Activated CD4-positive, alpha-beta T cell treated with anti-CD3 and anti-CD28 coated beads, Interleukin-2, amount 50 U/mL, for 1 hour (primary cell): ENCODE data around the gene PPIL1.
"Not testable (repeated sequence)": the region's sequence is repeated elsewhere in the genome, so short reads cannot be mapped to it uniquely, and the experiment has no call there.

Source experiments
- DNase-seq: peaks from one replicate; pipeline ENCODE4 v3.0.0-alpha.2; 2020

PPIL1 gene

DNA sequence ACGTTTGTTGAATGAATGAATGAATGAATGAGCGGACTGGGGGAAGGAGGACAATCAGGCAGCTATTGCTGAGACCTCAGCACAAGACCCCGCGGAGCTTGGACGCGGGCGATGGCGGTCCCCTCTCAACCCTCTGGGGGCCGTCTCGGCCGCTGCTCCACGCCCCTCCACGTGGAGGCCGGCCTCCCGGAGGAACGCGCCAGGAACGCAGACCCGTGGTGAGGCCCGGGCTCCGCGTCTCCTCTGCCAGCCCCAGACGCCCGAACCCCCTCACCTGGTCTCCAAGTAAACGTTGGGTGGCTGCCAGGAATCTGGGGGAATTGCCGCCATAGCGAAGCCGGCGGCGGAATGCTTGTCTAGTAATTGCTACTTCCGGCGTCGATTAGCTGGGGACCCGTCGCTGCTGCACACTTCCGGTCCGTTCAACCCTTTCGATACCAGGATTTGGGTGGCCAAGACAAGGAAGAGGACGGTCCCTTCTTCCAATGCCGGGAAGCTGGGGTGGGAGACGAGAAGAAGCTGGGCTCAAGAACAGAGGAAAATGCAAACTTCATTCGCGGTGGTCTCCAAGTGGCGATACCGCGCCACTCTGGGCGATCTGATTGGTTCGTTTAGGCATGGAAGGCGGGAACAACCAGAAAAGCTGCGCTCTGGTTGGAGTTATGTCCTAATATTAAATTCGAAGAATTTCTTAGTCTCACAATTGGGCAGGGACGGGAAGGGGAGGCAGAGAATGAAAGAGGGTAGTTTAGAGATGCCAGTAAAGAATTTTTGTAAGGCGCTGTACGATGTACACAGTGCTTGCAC lies at the start of gene PPIL1:
Gene PPIL1 (minus strand): TSS at position 361 of the 807 bp plus-strand sequence. CDS start 31 bp downstream, at position 330.
- DNase-seq = peak; percentile 82

DNA sequence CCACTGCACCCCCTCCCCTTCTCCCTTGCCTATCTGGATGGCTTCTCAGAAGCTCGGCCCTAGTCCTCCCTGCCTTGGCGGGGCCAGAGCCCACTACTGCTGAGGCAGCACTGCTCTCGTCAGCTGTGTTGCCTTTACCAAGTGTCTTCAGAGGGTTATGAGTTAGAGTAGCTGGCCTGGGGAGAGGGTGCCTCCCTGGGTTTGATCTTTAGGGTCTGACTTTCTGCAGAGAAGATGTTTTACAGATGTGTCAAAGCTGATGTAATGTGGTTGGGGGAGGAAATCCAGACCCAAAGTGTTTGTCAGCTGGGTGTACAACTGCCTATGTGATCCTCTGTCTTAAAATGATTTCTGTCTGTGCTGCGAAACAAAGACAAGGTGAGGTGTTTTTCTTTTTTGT lies 49.5 kb upstream of the PPIL1 start:
- no peak for DNase-seq

DNA sequence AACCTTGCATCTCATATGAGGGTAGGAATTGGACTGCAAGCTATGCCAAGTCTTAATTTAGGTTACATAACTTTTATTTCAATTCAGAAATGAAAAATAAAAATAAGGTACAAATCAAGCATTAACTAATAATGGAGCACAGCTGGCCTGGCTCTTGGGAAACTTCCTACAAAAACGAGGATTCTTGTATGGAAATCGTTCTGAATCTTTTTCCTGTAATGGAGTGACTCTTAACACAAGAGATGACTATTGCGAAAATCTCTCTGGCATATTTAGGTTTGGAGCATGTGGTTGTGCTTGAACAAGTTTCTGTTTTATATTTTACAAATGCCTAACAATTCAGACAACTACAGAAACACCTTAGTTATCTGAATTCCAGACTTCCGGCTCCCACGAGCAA lies 45.9 kb upstream of the PPIL1 start:
- no peak for DNase-seq

DNA sequence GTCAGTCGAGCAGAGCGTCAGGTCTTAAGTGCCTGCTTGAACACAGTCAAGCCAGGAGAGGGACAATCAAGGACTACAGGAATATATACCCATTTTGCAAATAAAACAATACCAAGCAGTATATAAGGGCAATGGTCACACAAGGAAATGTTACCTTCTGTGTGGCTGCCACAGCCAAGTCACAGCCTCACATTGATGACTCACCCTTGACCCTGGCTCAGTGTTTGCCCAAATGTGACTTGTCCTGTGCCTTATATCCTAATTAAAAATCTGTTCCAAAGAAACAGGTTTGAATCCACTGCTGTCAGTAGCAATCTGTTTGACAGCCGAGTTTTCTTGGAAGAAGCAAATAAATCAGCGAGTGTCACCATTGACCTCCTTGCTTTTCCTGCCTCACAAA lies 45.4 kb upstream of the PPIL1 start:
- DNase-seq = no peak

DNA sequence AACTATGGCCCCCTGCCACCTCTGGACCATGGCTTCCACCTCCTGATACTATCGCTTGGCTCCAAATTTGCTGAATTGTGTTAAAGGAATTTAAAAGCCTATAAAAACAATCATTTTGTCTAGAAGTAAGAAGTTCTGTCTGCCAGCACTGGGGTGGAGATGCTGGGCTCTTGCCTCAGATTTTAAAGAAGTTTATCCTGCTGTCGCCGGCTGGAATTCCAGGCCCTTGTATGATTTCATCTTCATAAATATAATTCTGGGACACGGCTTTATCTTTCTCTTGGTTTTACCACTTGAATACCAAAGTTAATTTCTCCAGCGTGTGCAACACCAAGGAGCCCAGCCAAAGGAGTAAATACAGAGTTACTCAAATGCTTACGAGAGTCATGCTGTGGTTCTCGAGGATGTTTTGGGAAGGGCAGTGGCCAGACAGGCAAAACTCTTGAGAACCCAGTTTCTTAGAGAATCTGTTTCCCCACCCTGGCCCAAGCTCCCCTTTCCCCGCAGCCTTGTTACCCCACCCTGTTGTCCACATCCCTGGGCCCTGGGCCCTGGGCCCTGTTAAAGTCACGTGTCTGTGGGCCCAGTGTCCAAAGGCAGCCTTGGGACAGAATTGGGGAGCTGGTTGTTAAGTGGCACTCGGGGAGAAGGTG lies 43.1 kb upstream of the PPIL1 start:
- no peak for DNase-seq

DNA sequence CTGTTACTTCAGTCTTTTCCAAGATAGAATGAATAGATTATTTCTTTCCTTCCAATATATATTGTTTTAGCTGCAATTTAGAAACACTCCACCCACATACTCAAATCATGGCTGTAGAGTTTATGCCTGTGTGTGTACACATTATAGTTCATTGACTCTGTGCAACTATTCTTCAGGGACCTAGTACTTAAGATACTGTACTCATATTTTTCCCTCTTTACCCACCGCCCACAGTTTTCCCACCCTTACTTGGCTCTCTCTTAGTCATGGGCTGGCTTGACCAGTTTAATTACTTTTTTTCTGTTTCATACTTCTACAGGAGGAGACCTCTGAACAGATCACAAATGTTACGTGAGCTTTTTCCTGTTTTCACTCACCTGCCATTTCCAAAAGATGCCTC lies 41.5 kb upstream of the PPIL1 start:
- DNase-seq = no peak

DNA sequence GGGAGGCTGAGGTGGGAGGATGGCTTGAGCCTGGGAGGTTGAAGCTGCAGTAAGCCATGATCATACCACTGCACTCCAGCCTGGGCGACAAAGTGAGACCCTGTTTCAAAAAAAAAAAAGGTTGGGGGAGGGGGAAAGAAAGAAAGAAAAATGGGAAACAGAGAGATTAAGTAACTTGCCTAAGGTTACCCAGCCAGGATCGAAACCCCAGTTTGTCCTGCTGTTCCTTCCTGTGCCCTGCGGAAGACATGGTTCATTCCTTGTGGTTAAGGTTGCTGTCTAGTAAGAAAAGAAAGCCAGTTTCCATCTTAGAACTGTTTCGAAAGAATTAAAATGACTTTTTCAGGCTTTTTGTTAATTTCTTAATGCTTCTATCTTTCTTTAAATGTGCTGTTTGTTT lies 41.0 kb upstream of the PPIL1 start:
- no peak for DNase-seq

DNA sequence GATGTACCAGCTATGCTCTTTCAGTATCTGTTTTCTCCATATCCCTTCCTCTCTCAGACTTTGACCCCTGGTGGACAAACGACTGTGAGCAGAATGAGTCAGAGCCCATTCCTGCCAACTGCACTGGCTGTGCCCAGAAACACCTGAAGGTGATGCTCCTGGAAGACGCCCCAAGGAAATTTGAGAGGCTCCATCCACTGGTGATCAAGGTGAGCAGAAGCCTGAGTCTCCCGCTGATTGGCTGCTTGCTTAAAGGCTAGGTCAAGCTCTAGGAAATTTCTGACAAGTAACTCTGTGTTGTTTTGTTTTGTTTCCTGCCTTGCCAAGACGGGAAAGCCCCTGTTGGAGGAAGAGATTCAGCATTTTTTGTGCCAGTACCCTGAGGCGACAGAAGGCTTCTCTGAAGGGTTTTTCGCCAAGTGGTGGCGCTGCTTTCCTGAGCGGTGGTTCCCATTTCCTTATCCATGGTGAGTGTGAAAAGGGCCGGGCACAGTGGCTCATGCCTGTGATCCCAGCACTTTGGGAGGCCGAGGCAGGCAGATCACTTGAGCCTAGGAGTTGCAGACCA lies 39.7 kb upstream of the PPIL1 start:
- peak; percentile 24 for DNase-seq

DNA sequence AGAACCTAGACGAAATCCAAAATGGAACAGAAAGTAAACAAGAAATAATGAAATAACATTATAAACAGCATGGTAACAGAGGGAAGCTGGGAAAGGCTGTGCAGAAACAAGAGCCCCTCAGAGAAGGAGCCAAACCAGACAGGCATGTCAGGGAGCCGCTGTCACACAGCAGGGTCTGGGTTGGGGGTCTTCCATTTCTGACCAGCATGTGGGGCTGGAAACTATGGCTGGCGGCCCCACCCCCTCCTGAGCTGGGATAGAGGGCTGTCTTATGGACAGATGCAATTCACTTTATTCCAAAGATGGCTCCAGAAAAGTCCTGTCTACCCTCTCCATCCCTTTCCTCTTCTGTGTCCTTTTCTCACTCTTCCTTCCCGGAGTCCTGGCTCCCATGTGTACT lies 38.5 kb upstream of the PPIL1 start:
- no peak for DNase-seq

DNA sequence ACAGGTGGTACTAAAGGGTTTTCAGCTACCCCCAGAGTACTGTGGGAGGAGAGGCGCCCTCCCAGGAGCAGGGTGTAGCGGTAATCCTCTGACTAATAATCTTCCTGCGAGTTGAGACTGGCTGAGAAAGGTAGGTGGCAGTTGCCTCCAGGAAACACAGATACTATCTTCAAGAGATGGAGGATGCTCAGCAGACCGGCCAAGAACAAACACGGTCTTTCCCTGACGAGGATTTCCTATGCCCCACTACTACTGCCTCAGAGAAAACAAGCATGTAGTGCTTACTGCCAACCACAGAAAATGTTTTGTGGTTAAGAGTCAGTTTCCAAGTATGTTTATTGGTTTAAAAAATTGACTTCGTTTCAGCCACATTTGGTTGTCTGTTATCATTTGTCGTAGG lies 38.0 kb upstream of the PPIL1 start:
- peak; percentile 55 for DNase-seq

DNA sequence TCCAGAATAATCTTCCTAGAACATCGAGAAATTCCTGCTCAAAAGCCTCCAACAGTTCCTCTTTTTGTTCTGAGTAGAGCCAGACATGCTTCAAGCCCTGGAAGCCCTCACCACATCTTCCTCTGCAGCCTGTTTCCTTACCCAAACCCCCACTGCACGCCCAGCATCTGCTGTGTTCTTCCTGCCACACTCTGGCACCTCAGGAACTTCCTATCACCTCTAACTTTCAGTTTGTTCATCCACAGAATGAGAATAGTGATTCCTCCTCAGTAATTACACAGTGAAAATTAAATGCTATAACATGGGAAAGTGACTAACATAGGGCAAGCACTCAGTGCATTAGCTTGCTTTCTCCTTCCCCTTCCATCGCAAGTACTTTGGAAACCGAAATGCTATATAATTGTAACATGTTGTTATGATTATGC lies 37.4 kb upstream of the PPIL1 start:
- DNase-seq = peak; percentile 23

DNA sequence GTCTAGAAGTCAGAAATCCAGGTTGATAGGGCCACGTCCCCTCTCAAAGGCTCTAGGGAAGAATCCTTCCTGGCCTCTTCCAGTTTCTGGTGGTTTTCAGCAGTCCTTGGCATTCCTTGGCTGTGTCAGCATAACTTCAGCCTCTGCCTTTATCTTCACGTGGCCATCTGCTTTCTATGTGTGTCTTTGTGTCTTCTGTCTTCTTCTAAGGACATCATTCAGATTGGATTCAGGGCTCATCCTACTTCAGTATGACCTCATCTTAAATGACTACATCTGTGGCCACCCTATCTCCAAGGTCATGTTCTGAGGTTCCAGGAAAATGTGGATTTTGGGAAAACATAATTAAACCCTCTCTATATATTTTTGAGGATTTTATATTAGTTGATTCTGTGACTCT lies 34.1 kb upstream of the PPIL1 start:
- DNase-seq = no peak

DNA sequence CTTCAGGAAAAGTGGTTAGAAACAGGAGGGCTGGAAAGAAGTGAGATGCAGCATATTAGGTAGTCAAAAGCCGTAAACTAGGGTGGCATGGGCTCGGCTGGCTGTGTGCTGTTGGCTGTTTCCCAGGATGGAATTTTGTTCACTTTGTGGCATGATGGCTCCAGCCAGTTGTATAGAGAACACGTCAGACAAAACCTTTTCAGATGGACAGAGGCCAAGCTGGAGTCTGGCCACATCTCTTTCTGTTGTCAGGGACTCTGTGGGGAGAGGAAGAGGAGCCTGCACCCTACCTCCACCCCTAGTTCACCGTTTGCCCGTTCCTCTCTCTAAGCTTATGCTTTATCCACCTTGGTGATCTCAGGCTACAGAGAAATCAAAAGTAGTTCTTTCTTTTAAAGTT lies 33.2 kb upstream of the PPIL1 start:
- DNase-seq = no peak

DNA sequence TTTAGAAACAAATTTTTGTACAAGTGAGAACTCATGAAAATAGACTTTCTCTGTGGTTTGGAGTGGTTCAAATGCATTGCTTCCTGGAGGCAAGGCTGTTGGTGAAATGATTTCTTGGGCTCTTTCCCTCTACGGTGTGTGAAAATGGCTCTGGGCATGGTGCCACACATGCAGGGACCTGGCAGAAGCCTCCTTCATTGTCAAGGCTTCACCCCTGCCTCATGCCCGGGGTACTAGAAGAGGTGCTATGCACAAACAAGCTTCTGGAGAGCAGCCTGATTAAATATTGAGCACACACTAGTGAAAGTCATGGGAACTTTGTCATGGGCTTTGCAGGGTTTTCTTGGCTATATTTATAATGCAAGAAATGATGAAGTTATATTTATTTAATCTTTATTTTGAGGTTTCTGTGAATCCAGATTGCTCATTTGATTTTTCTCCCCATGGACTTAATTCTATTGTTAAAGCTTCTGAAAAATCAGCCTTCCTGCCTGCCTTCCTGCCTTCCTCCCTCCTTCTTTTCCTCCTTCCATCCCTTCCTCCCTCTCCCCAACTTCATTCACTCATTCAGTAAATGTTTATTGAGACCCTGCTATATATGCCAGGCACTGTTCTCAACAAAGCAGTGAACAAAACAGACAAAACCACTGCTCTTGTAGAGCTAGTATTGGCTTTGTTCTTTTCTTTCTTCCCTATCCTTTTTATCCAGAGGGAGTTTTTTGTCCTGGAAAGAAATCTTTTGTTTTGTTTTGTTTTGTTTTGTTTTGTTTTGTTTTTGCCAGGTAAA lies 32.1 kb upstream of the PPIL1 start:
- no peak for DNase-seq

DNA sequence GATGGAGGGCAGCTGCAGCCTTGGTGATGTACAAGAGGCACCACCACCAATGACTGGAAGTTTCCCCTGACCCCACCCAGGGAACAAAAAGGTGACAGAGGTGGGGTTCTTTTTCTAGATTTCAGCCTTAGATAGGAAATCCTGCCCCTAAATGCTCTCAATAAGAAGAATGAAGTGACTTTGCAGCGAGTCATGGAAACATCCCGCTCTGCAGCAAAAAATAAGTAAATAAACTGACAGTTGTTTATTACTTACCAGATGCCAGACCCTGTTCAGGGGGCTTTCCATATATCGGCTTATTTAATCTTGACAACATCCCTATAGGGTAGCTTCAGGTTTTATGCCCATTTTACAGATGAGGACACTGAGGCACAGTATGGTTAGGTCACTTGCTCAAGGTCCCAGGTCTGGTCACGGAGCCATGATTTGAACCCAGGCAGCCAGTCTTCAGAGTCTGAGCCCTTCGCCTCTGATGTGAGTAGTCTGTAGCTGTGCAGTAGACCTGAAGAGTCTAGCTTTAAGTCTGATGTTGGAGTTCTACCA lies 30.3 kb upstream of the PPIL1 start:
- no peak for DNase-seq

DNA sequence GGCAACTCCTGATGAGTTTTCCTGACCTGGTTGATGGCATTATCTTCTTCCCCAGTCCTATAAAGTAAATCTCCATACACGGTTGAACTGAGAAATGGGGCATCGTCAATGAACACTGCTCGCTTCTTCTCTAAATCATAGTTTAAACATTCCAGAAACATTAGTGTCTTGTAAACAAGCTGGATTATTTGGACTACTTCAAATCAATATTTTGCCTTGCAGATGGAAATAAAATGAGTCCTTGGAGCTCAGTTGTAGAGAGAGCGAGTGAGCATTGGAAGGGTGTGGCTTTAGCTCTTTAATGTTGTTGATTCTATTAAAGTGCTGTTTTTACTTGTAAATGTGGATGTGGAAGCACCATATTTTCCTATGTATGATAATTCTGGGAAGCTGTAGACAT lies 29.5 kb upstream of the PPIL1 start:
- DNase-seq = no peak

DNA sequence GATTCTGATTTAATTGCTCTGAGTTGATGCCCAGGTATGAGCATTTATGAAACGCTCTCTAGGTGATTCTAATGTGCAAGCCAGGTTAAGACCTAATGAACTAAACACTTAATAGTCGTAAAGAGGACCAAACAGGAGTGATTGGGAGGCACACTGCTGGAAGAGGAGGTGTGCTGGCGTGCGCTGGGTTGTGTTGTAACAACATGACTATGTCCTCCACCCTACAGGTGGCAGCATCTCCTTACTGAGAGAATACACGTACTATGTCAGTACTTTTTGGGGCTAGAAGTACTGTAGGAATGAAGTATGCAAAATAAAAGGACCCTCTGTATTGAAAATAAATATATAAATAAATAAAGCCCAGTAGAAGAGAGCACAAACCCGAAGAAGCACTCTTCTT lies 23.0 kb upstream of the PPIL1 start:
- DNase-seq = peak; percentile 12

DNA sequence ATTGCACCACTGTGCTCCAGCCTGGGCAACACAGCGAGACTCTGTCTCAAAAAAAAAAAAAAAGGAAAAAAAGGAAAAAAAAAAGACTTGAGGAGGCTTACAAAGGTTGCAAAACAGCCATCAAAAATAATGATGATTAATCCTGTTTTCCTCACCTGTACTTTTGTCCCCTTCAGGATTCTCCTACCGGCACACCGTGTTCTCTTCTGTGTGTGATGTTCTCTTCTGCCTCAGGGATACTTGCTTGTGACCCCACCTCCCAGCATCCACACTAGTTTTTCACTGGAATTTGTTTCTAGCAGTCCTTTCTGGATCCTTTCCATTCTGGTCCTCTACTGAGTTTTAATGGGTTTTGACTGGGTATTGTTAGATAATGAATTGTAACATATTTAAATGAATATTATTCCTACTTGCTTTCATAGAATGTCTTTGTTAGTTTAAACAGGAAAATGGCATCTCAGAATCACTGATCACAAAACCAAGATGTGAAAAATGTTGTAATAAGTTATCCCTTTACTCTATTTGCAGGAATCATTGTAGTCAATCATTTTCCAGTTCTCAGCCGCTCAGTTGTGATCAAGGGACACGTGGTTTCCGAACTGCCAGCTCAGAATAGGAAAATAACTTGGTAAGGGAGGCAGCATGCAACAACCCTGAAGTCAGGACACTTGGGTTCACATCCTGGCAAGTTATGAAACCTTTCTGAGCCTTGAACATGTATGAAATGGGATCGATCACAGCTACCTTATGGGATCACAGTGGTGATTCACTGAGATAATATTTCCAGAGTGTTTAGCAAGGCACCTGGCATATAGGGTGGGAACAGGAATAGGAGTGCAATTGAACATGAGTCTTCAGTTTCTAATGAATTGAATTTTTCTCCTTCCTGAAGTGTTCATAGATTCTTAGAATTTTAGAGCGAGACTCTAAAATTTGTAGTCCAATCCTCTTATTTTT lies 19.7 kb upstream of the PPIL1 start:
- DNase-seq = no peak

DNA sequence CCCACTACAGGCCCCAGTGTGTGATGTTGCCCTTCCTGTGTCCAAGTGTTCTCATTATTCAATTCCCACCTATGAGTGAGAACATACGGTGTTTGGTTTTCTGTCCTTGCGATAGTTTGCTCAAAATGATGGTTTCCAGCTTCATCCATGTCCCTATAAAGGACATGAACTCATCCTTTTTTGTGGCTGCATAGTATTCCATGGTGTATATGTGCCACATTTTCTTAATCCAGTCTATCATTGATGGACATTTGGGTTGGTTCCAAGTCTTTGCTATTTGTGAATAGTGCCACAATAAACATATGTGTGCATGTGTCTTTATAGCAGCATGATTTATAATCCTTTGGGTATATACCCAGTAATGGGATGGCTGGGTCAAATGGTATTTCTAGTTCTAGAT lies 16.6 kb upstream of the PPIL1 start:
- DNase-seq = not testable (repeated sequence)

DNA sequence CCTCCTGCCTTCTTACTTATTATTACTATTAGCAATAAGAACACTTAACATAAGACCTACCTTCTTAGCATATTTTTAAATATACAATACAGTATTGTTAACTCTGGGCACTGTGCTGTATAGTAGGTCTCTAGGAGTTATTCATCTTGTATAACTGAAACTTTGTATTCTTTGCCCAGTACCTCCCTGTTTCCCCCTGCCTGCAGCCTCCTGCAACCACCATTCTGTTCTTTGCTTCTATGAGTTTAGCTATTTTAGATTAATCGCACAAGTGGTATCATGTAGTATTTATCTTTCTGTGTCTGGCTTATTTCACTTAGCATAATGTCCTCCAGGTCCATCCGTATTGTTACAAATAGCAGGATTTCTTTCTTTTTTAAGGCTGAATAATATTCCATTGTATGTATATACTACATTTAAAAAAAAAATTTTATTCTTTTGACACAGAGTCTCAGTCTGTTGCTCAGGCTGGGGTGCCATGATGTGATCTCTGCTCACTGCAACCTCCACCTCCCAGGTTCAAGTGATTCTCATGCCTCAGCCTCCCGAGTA lies 15.6 kb upstream of the PPIL1 start:
- no peak for DNase-seq

DNA sequence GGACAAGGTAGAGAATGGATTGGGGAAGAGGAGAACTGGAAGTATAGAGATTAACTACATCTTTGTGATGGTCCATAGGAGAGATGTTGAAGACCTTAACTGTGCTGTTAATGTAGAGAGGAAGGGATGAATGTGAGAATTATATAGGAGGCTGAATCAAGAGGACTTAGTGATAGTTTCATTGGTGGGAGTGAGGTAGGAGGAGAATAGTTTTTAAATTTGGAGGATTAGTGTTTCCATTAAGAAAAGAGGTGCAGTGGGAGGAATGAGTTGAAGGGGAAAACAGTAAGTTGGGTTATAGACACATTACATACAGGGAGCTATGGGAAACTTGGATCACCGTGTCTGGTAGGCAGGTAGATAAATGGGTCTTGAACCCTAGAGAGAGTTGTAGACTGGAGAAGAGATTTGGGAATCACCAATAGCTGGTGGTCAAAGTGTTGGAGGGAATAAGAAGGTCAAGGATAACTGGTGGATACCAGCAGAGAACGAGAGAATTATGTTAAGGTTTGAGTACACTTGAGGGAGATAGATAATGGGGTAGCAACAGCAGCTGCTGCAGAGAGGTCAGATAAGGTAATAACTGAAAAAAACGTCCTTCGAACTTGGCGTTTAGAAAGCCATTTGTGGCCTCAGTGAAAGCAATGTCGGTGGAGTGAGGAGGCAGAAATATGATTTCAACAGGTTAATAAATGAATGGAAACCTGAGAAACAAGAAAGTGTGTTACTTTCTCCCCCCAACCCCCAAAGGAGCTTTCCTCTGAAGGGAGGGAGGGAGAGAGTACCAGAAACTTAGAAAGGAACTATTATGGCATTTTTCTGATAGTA lies 14.3 kb upstream of the PPIL1 start:
- no peak for DNase-seq
